Measurements from ENCODE around the gene MATN4.

DNA sequence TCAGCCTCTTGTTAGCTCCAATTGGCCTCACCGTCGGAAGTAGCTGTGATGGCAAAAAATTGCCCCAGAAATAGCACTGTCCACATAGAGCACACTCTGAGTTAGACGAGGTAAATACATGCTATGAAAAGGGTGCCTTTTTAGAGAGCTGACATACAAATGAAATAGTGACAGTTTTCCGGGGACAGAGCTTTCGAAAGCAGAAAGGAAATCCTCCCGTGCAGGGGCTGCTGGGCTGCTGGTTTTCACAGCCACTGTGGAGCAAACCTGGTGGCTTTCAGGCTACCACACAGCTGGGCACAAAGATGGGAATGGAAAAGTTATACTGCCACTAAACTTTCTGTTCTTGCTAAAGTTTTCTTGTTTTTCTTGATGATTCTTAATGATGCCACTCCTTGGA is 62.0 kb downstream of the MATN4 start:
- TF ChIP-seq, protein P1, sequence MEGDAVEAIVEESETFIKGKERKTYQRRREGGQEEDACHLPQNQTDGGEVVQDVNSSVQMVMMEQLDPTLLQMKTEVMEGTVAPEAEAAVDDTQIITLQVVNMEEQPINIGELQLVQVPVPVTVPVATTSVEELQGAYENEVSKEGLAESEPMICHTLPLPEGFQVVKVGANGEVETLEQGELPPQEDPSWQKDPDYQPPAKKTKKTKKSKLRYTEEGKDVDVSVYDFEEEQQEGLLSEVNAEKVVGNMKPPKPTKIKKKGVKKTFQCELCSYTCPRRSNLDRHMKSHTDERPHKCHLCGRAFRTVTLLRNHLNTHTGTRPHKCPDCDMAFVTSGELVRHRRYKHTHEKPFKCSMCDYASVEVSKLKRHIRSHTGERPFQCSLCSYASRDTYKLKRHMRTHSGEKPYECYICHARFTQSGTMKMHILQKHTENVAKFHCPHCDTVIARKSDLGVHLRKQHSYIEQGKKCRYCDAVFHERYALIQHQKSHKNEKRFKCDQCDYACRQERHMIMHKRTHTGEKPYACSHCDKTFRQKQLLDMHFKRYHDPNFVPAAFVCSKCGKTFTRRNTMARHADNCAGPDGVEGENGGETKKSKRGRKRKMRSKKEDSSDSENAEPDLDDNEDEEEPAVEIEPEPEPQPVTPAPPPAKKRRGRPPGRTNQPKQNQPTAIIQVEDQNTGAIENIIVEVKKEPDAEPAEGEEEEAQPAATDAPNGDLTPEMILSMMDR (conservative IDR thresholded peaks at IDR 0.05) = no peak
- no peak for TF ChIP-seq ZFX (IDR thresholded peaks at IDR 0.05)

Measured in C4-2B (cell line).